Mesodermal cell (in vitro differentiated cells): ENCODE data around the gene B3GAT1.

ENCODE experiments used
- H3K27ac ChIP-seq: 2 replicates; pipeline ENCODE4 v1.7.0; 2013; ENCODE audit warnings: mild to moderate bottlenecking, low read depth, low read length, moderate library complexity; ENCODE audit not compliant: severe bottlenecking
- H3K36me3 ChIP-seq: 2 replicates; pipeline ENCODE4 v1.7.1; 2013; ENCODE audit warnings: mild to moderate bottlenecking, low read length, moderate library complexity; ENCODE audit not compliant: control insufficient read depth, insufficient read depth
- H3K4me1 ChIP-seq: one replicate; pipeline ENCODE4 v1.7.1; 2013; ENCODE audit warnings: mild to moderate bottlenecking, low read length; ENCODE audit not compliant: insufficient read depth, control insufficient read depth, poor library complexity, severe bottlenecking
- H3K4me3 ChIP-seq: 2 replicates; pipeline ENCODE4 v1.7.0; 2013; ENCODE audit warnings: low read length, control low read depth, mild to moderate bottlenecking; ENCODE audit not compliant: insufficient read depth, poor library complexity, severe bottlenecking; ENCODE audit errors: extremely low read depth
- H3K9me3 ChIP-seq: 2 replicates; pipeline ENCODE4 v1.7.1; 2013; ENCODE audit warnings: mild to moderate bottlenecking, low read length, moderate library complexity; ENCODE audit not compliant: control insufficient read depth
- WGBS, 2 experiments: methylation state at CpG; one replicate each; pipeline ENCODE4 v1.1.5; 2013; ENCODE audit warnings: missing lambda C conversion rate in 2 of 2; ENCODE audit not compliant: insufficient coverage in 2 of 2; 5-methylcytosine and 5-hydroxymethylcytosine counted together

The B3GAT1 gene

GRCh38 chr11:134379241-134379640, 32.8 kb downstream of the B3GAT1 start:
- Histone ChIP-seq H3K9me3 (no peaks in the 10 kb centered on the region), H3K27ac (no peak overlapping the region), H3K4me3 (no peak overlapping the region), H3K4me1 (no peaks in the 10 kb centered on the region), H3K36me3 (no peaks in the 10 kb centered on the region)
- WGBS, 2 experiments, result 100% methylated on average over 2 of the region's 2 CpGs; no CpG with 5 or more reads in 1 of the 2 experiments

GRCh38 chr11:134377876-134378275, 34.2 kb downstream of the B3GAT1 start:
- WGBS, 2 experiments, result 85 to 93% methylated on average over 11 to 12 of the region's 14 CpGs

GRCh38 chr11:134376150-134376921, 35.7 kb downstream of the B3GAT1 start:
- H3K4me3 ChIP-seq, result no peak overlapping the region
- H3K9me3 ChIP-seq, result no peaks in the 10 kb centered on the region
- WGBS, 2 experiments, result 71 to 80% methylated on average over 13 to 15 of the region's 18 CpGs
- H3K36me3 ChIP-seq, result no peaks in the 10 kb centered on the region
- H3K4me1 ChIP-seq, result no peaks in the 10 kb centered on the region
- H3K27ac ChIP-seq, result no peak overlapping the region

More at GRCh38 chr11:134377876-134378275, 34.2 kb downstream of the B3GAT1 start:
- Histone ChIP-seq H3K4me3 (no peak overlapping the region), H3K4me1 (no peaks in the 10 kb centered on the region), H3K36me3 (no peaks in the 10 kb centered on the region), H3K9me3 (no peaks in the 10 kb centered on the region), H3K27ac (no peak overlapping the region)

GRCh38 chr11:134374891-134375550, 37.0 kb downstream of the B3GAT1 start:
- Histone ChIP-seq H3K27ac (no peak overlapping the region), H3K4me3 (no peak overlapping the region), H3K9me3 (no peaks in the 10 kb centered on the region), H3K36me3 (no peaks in the 10 kb centered on the region), H3K4me1 (no peaks in the 10 kb centered on the region)
- WGBS, 2 experiments, result 86% methylated on average over 13 to 14 of the region's 16 CpGs

GRCh38 chr11:134374171-134374570, 37.9 kb downstream of the B3GAT1 start:
- Histone ChIP-seq H3K36me3 (no peaks in the 10 kb centered on the region), H3K4me3 (no peak overlapping the region), H3K9me3 (no peaks in the 10 kb centered on the region), H3K27ac (no peak overlapping the region), H3K4me1 (no peaks in the 10 kb centered on the region)
- WGBS, 2 experiments, result 86% methylated on average over 5 to 7 of the region's 9 CpGs

GRCh38 chr11:134373591-134374052, 38.4 kb downstream of the B3GAT1 start:
- 92% methylated on average over 9 of the region's 14 CpGs for WGBS, 2 experiments
- Histone ChIP-seq H3K4me3 (no peak overlapping the region), H3K27ac (no peak overlapping the region), H3K4me1 (no peaks in the 10 kb centered on the region), H3K9me3 (no peaks in the 10 kb centered on the region), H3K36me3 (no peaks in the 10 kb centered on the region)

- 87 to 88% methylated on average over 7 to 8 of the region's 8 CpGs for WGBS, 2 experiments
- Histone ChIP-seq H3K4me3 (no peak overlapping the region), H3K36me3 (no peaks in the 10 kb centered on the region), H3K9me3 (no peaks in the 10 kb centered on the region), H3K4me1 (no peaks in the 10 kb centered on the region), H3K27ac (no peak overlapping the region)
These were observed 39.1 kb downstream of the B3GAT1 start for GRCh38 chr11:134372961-134373360.

GRCh38 chr11:134372536-134372935, 39.5 kb downstream of the B3GAT1 start:
- H3K36me3 ChIP-seq, result no peaks in the 10 kb centered on the region
- H3K4me1 ChIP-seq, result no peaks in the 10 kb centered on the region
- H3K27ac ChIP-seq, result no peak overlapping the region
- no peaks in the 10 kb centered on the region for H3K9me3 ChIP-seq
- 88 to 94% methylated on average over 8 to 10 of the region's 10 CpGs for WGBS, 2 experiments
- H3K4me3 ChIP-seq, result no peak overlapping the region

GRCh38 chr11:134371436-134372185, 40.4 kb downstream of the B3GAT1 start:
- Histone ChIP-seq H3K4me1 (no peaks in the 10 kb centered on the region), H3K9me3 (no peaks in the 10 kb centered on the region), H3K4me3 (no peak overlapping the region), H3K36me3 (no peaks in the 10 kb centered on the region), H3K27ac (no peak overlapping the region)
- WGBS, 2 experiments, result 92 to 94% methylated on average over 13 to 22 of the region's 22 CpGs

- 84 to 92% methylated on average over 12 to 13 of the region's 19 CpGs for WGBS, 2 experiments
- Histone ChIP-seq H3K36me3 (no peaks in the 10 kb centered on the region), H3K4me1 (no peaks in the 10 kb centered on the region), H3K9me3 (no peaks in the 10 kb centered on the region), H3K27ac (no peak overlapping the region), H3K4me3 (no peak overlapping the region)
These were observed 41.3 kb downstream of the B3GAT1 start for GRCh38 chr11:134370526-134371435.
